GM12891 (cell line): ENCODE measurements around the gene MAP3K3.

Source experiments
- PAX5 ChIP-seq: IDR thresholded peaks from 2 replicates; pipeline ENCODE4 v1.6.1; 2011; ENCODE audit warnings: low read length, moderate library complexity, mild to moderate bottlenecking; ENCODE audit not compliant: insufficient read depth, severe bottlenecking
- POLR2A ChIP-seq: IDR thresholded peaks from 2 replicates; pipeline ENCODE4 v1.6.1; 2011; ENCODE audit warnings: low read depth, low read length, control low read depth
- POLR2AphosphoS5 ChIP-seq: IDR thresholded peaks from 2 replicates; pipeline ENCODE4 v1.6.1; 2011; ENCODE audit warnings: low read depth, low read length, control low read depth
- POU2F2 ChIP-seq: IDR thresholded peaks from 2 replicates; pipeline ENCODE4 v1.6.1; 2011; ENCODE audit warnings: low read depth, mild to moderate bottlenecking, control low read depth, low read length, moderate library complexity
- SPI1 ChIP-seq: IDR thresholded peaks from 2 replicates; pipeline ENCODE4 v1.6.1; 2011; ENCODE audit warnings: low read depth, low read length, control low read depth
- TAF1 ChIP-seq: IDR thresholded peaks from 2 replicates; pipeline ENCODE4 v1.6.1; 2011; ENCODE audit warnings: low read depth, low read length, control low read depth

- TF ChIP-seq POLR2AphosphoS5 (no peak), POLR2A (no peak), TAF1 (no peak), POU2F2 (no peak), SPI1 (no peak), PAX5 (no peak)
Observed at GRCh38 chr17:63657786-63658185, 35.6 kb downstream of the MAP3K3 start.
